ENCODE measurements around the gene YBX1. TPM values are rescaled to one million over a fixed set of nuclear protein-coding genes. Genes with fewer than 3 reads are reported as not detected.

YBX1 gene
- total RNA-seq (2022; extraction: Qiagen RNA extraction), result 718 to 754 TPM (median 733 TPM) in 5 replicates

DNA sequence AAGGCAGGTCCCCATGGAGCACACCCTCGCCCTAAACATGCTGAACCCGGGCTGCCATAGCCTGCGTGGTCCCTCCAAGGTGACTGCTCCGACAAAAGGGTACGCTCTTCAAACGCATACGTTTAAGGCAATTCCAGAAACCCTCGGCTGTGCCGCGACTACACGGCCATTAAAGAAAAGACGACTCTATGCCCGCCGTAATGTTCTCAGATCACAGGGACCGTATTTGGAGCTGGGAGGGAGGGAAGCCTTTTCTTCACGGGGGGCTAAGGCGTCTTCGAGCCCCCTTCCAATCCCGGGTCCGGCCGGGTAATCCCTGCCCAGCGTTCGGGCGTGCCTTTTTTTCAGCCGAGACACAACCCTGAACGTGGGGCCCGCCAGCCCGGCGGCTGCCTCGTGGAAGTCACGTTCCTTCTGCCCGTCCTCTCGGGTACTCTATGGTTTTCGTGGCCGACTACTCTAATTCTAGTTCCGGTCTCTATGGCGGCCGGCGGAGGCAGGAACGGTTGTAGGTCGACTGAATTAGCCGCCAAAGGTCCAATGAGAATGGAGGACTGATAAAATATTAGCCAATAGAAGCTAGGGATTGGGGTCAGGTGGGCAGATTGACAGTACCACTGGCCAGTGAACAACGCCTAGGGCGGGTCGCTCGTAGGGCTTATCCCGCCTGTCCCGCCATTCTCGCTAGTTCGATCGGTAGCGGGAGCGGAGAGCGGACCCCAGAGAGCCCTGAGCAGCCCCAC, at the start of gene YBX1:
Gene YBX1 (plus strand): TSS at position 678 of the 743 bp plus-strand sequence. CDS start 148 bp downstream, outside the sequence.

DNA sequence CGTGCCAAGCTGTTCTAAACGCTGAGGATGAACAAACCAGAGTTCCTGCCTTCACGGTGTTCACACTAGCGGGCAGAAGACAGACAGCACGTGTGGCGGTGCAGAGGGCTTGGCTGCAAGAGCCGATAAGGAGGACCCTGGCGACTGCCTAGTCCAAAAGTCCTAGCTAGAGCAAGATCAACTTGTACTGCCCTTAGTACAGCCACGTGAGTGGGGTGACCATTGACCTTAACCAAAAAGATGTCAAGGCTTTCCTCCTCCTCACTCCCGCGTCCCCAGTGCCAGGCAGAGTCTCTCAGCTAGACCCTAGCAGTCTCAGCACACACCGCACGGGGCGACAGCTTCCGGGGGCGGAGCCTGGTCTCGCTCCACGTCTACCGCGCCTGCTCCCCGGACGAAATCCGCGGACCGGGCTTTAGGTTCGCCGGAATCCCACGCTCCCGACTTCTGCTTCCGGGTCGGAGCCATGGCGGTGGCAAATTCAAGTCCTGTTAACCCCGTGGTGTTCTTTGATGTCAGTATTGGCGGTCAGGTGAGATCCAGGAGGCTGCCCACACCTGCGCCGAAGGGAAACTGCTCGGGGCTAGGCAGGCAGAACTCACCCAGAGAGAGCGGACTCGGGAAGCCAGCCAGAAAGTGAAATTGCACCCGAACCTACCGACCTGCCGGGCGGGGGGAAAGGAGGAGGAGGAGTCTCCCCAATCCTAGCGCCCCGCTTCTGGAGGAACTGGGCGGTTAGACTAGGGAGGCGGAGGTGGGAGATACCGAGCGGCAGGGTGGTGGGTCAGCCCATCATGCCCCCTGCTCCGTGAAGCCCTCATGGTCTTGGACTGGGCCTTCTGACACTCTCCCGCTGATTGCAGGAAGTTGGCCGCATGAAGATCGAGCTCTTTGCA, 24.0 kb upstream of the YBX1 start, which contains the start of gene PPIH:
Gene PPIH (plus strand): TSS at position 443 of the 896 bp plus-strand sequence. CDS start 24 bp downstream, at position 467.

DNA sequence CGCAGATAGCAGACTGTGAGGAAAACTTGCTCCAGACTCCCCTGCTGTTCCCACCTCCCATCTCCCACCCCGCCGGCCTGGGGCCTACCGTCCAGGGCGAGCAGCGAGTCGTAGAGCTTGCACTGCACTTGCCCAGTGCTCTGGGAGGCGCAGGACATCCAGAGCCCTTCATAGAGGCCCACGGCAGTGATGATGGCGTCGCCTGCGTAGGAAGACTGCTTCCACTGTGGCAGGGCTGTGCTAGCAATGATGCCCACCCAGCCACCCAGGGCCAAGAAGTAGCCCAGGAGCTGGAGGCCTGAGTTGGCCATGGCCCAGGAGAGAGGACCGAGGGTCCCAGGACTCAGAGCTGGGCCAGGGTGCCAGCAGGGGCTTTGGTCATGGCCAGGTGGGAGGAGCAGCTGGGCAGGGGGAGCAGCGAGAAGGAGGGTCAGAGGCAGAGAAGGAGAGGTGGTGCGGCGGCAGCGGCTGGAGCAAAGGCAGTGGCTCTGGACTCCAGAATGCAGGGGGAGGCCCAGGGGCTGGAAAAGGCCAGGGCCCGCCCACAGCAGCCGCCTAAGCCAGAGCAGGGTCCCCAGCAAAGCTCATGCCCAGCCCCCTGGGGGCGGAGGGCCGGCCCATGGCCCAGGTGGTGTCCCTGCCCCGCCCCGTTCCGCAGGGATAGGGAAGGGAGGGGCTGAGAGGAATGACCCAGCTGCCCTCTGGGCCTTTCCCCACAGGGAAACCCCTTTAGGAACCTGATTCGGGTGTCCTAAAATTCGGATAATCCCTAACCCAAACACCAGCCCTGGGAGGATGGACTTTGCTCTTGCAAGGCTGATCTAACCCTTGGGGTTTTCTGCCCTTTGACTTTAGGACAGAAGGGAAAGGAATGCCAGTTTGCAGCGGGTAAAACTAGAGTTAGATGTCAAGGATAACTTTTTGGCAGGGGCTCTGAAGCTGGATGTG, 57.8 kb downstream of the YBX1 start, which contains the start of gene CLDN19:
Gene CLDN19 (minus strand): TSS at position 484 of the 948 bp plus-strand sequence. CDS start 173 bp downstream, at position 311.

Other genes with a start within 250 kb of the YBX1 start
- gene ZMYND12, start 226.4 kb upstream of the YBX1 start, total RNA-seq (2022; extraction: Qiagen RNA extraction), result 0.34 to 0.58 TPM (median 0.39 TPM) in 5 replicates
- gene PPCS, start 225.9 kb upstream of the YBX1 start, total RNA-seq (2022; extraction: Qiagen RNA extraction), result 34.4 to 39.2 TPM (median 36.5 TPM) in 5 replicates
- 0.39 to 0.68 TPM (median 0.59 TPM) in 5 replicates for gene CCDC30, start 219.1 kb upstream of the YBX1 start, total RNA-seq (2022; extraction: Qiagen RNA extraction)
- gene PPIH, start 24.0 kb upstream of the YBX1 start, total RNA-seq (2022; extraction: Qiagen RNA extraction), result 55.2 to 67.9 TPM (median 60.7 TPM) in 5 replicates
- not detected in 5 replicates for gene CLDN19, start 57.8 kb downstream of the YBX1 start, total RNA-seq (2022; extraction: Qiagen RNA extraction)
- gene P3H1, start 84.6 kb downstream of the YBX1 start, total RNA-seq (2022; extraction: Qiagen RNA extraction), result 28.8 to 34.7 TPM (median 32.9 TPM) in 5 replicates
- gene C1orf50, start 84.8 kb downstream of the YBX1 start, total RNA-seq (2022; extraction: Qiagen RNA extraction), result 2.3 to 4.5 TPM (median 3.6 TPM) in 5 replicates
- gene TMEM269, start 102.6 kb downstream of the YBX1 start, total RNA-seq (2022; extraction: Qiagen RNA extraction), result 0.06 to 0.16 TPM (median 0.08 TPM) in 5 replicates
- 3.4 to 3.7 TPM (median 3.7 TPM) in 5 replicates for gene ERMAP, start 134.7 kb downstream of the YBX1 start, total RNA-seq (2022; extraction: Qiagen RNA extraction)
- gene SVBP, start 135.0 kb downstream of the YBX1 start, total RNA-seq (2022; extraction: Qiagen RNA extraction), result 13.2 to 15.1 TPM (median 14.8 TPM) in 5 replicates
- gene ZNF691, start 164.2 kb downstream of the YBX1 start, total RNA-seq (2022; extraction: Qiagen RNA extraction), result 5.1 to 7.2 TPM (median 6.7 TPM) in 5 replicates

All from A549 treated with CORT108297 at 1 μM for 4 hours (cell line).